Epidermal melanocyte (primary cell): ENCODE measurements around the gene WDR73.
A peak's percentile ranks its signal among the peaks of the same experiment; 100 is the strongest.

Experiments
- DNase-seq: peaks from one replicate; pipeline ENCODE4 v3.0.0; 2011; ENCODE audit warnings: low spot score; ENCODE audit not compliant: insufficient read length

Gene WDR73

GRCh38 chr15:84620626-84621025 is 33.5 kb downstream of the WDR73 start:
- DNase-seq, result no peak

GRCh38 chr15:84616235-84616634 is 37.8 kb downstream of the WDR73 start:
- DNase-seq, result no peak

- no peak for DNase-seq
These were observed 42.5 kb downstream of the WDR73 start for GRCh38 chr15:84611631-84612030.

- no peak for DNase-seq
These were observed 44.1 kb downstream of the WDR73 start for GRCh38 chr15:84609818-84610525.

GRCh38 chr15:84608707-84609284 is 45.3 kb downstream of the WDR73 start:
- no peak for DNase-seq

- DNase-seq, result no peak
These were observed 47.4 kb downstream of the WDR73 start for GRCh38 chr15:84606653-84607120.

- DNase-seq, result no peak
These were observed 48.6 kb downstream of the WDR73 start for GRCh38 chr15:84605554-84605882.

- no peak for DNase-seq
These were observed 49.1 kb downstream of the WDR73 start for GRCh38 chr15:84604826-84605553.

GRCh38 chr15:84603630-84604379 is 50.3 kb downstream of the WDR73 start:
- no peak for DNase-seq

- DNase-seq, result no peak
These were observed 52.6 kb downstream of the WDR73 start for GRCh38 chr15:84601555-84601838.

GRCh38 chr15:84600687-84601554 is 53.2 kb downstream of the WDR73 start, which contains the start of gene ZSCAN2:
TSS of gene ZSCAN2 (plus strand) at chr15:84601009. CDS start at chr15:84603928, 2,919 bp downstream.
- peak; percentile 96 for DNase-seq

GRCh38 chr15:84600331-84600686 is 53.8 kb downstream of the WDR73 start:
- DNase-seq, result peak; percentile 38

GRCh38 chr15:84599906-84600305 is 54.2 kb downstream of the WDR73 start:
- no peak for DNase-seq

- DNase-seq, result no peak
These were observed 55.1 kb downstream of the WDR73 start for GRCh38 chr15:84598993-84599392.

- DNase-seq, result no peak
These were observed 55.8 kb downstream of the WDR73 start for GRCh38 chr15:84598250-84598649.

- DNase-seq, result no peak
These were observed 56.8 kb downstream of the WDR73 start for GRCh38 chr15:84597296-84597695.

GRCh38 chr15:84595660-84596059 is 58.4 kb downstream of the WDR73 start:
- no peak for DNase-seq

- no peak for DNase-seq
These were observed 59.3 kb downstream of the WDR73 start for GRCh38 chr15:84594617-84595290.

GRCh38 chr15:84591815-84592214 is 62.3 kb downstream of the WDR73 start:
- DNase-seq, result no peak

- no peak for DNase-seq
These were observed 63.7 kb downstream of the WDR73 start for GRCh38 chr15:84590406-84590805.
